HG02759 (cell line): ENCODE results near the gene KDM8.

ENCODE experiments used
- ATAC-seq: cut with Tn5 transposase; IDR thresholded peaks from one replicate; pipeline ENCODE4 v1.9.1; 2021; ENCODE audit warnings: mild to moderate bottlenecking, moderate library complexity; ENCODE audit not compliant: unreplicated experiment

The KDM8 gene

GRCh38 chr16:27265982-27266381 lies 62.7 kb downstream of the KDM8 start:
- ATAC-seq: no peak

GRCh38 chr16:27267037-27267677 lies 63.8 kb downstream of the KDM8 start:
- ATAC-seq: no peak

- ATAC-seq: peak; percentile 97
Measured at GRCh38 chr16:27268376-27269299, 65.3 kb downstream of the KDM8 start, which contains the start of gene NSMCE1. Gene NSMCE1 (minus strand): TSS chr16:27268772. CDS start chr16:27257570, 11,202 bp downstream.

GRCh38 chr16:27269300-27270150 lies 66.2 kb downstream of the KDM8 start:
- no peak for ATAC-seq

- no peak for ATAC-seq
Measured at GRCh38 chr16:27270349-27270748, 67.0 kb downstream of the KDM8 start.
